HEK293T (cell line): ENCODE measurements around the gene GNB2.

Experiments
- ARNT ChIP-seq: fragments of 450-650 bp; IDR thresholded peaks from 2 replicates; pipeline ENCODE4 v1.6.1; 2017; ENCODE audit warnings: mild to moderate bottlenecking
- BHLHE40 ChIP-seq: fragments of 450-650 bp; IDR thresholded peaks from 2 replicates; pipeline ENCODE4 v1.6.1; 2016; ENCODE audit warnings: mild to moderate bottlenecking, moderate library complexity, borderline replicate concordance
- FOXA1 ChIP-seq: fragments of 450-650 bp; IDR thresholded peaks from 2 replicates; pipeline ENCODE4 v1.6.1; 2016; ENCODE audit warnings: mild to moderate bottlenecking

DNA sequence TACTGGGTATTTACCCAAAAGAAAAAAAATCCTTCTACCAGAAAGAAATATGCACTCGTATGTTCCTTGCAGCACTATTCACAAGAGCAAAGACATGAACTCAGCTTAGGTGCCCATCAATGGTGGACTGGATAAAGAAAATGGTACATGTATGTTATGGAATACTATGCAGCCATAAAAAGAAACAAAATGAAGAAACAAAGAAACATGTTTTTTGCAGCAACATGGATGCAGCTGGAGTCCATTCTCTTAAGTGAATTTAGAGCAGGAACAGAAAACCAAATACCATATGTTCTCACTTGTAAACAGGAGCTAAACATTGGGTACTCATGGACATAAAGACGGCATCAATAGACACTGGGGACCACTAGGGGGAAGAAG lies 5.5 kb upstream of the GNB2 start:
- no peak for TF ChIP-seq BHLHE40
- no peak for TF ChIP-seq FOXA1
- TF ChIP-seq ARNT = no peak
